Mononuclear cell (primary cell): ENCODE measurements around the gene NR1H3. TPM values are rescaled to one million over a fixed set of nuclear protein-coding genes. Genes with fewer than 3 reads are reported as not detected.
A peak's percentile ranks its signal among the peaks of the same experiment; 100 is the strongest.

Experiments
- H3K27me3 ChIP-seq: 2 replicates; pipeline ENCODE4 v1.6.0; 2011; ENCODE audit warnings: low read length, control low read depth; ENCODE audit not compliant: insufficient read depth
- H3K4me1 ChIP-seq: 2 replicates; pipeline ENCODE4 v1.5.1; 2011; ENCODE audit warnings: mild to moderate bottlenecking, low read length, control low read depth; ENCODE audit not compliant: insufficient read depth
- H3K4me3 ChIP-seq: 2 replicates; pipeline ENCODE4 v1.5.1; 2011; ENCODE audit warnings: mild to moderate bottlenecking, low read length, moderate library complexity
- H3K9me3 ChIP-seq: 2 replicates; pipeline ENCODE4 v1.5.1; 2011; ENCODE audit warnings: low read depth, mild to moderate bottlenecking, control low read depth, low read length
- total RNA-seq: library from RNA; depleted of rRNA; stranded (reverse); fragments of >200 nt; gene quantifications from one replicate; pipeline ENCODE4 v1.2.3, GENCODE V29; 2012

The NR1H3 gene
- total RNA-seq, 1 donor, result 1.4 TPM

- Histone ChIP-seq H3K27me3 (no peaks in the 10 kb centered on the region), H3K9me3 (no peaks in the 10 kb centered on the region), H3K4me3 (no peak overlapping the region), H3K4me1 (peaks cover 35% of the 10 kb centered on the region)
These were observed 1.4 kb upstream of the NR1H3 start for GRCh38 chr11:47256374-47256773.

- no peak overlapping the region for H3K4me3 ChIP-seq
- no peaks in the 10 kb centered on the region for H3K27me3 ChIP-seq
- H3K4me1 ChIP-seq, result peaks cover 35% of the 10 kb centered on the region
- H3K9me3 ChIP-seq, result no peaks in the 10 kb centered on the region
These were observed 649 bp upstream of the NR1H3 start for GRCh38 chr11:47257177-47257516.

GRCh38 chr11:47258317-47258902, 614 bp downstream of the NR1H3 start:
- H3K27me3 ChIP-seq, result no peaks in the 10 kb centered on the region
- no peak overlapping the region for H3K4me3 ChIP-seq
- no peaks in the 10 kb centered on the region for H3K9me3 ChIP-seq
- peaks cover 35% of the 10 kb centered on the region for H3K4me1 ChIP-seq

GRCh38 chr11:47259232-47259977, 1.6 kb downstream of the NR1H3 start:
- Histone ChIP-seq H3K4me3 (no peak overlapping the region), H3K27me3 (no peaks in the 10 kb centered on the region), H3K9me3 (no peaks in the 10 kb centered on the region), H3K4me1 (peaks cover 27% of the 10 kb centered on the region)

- Histone ChIP-seq H3K9me3 (no peaks in the 10 kb centered on the region), H3K4me3 (no peak overlapping the region), H3K27me3 (no peaks in the 10 kb centered on the region), H3K4me1 (peaks cover 20% of the 10 kb centered on the region)
These were observed 2.6 kb downstream of the NR1H3 start for GRCh38 chr11:47260366-47260765.

GRCh38 chr11:47261291-47261800, 3.5 kb downstream of the NR1H3 start:
- Histone ChIP-seq H3K4me1 (peaks cover 28% of the 10 kb centered on the region), H3K9me3 (no peaks in the 10 kb centered on the region), H3K27me3 (no peaks in the 10 kb centered on the region), H3K4me3 (no peak overlapping the region)

- Histone ChIP-seq H3K27me3 (no peaks in the 10 kb centered on the region), H3K4me3 (no peak overlapping the region), H3K4me1 (peaks cover 35% of the 10 kb centered on the region), H3K9me3 (no peaks in the 10 kb centered on the region)
These were observed 6.3 kb downstream of the NR1H3 start for GRCh38 chr11:47264119-47264518.

- Histone ChIP-seq H3K27me3 (no peaks in the 10 kb centered on the region), H3K9me3 (no peaks in the 10 kb centered on the region), H3K4me3 (no peak overlapping the region), H3K4me1 (peaks cover 35% of the 10 kb centered on the region)
These were observed 6.7 kb downstream of the NR1H3 start for GRCh38 chr11:47264521-47264920.

GRCh38 chr11:47267876-47268275, 10.1 kb downstream of the NR1H3 start:
- Histone ChIP-seq H3K4me1 (peaks cover 56% of the 10 kb centered on the region), H3K27me3 (no peaks in the 10 kb centered on the region), H3K9me3 (no peaks in the 10 kb centered on the region), H3K4me3 (no peak overlapping the region)

- Histone ChIP-seq H3K9me3 (no peaks in the 10 kb centered on the region), H3K4me3 (peak overlapping the region; percentile 59), H3K27me3 (no peaks in the 10 kb centered on the region), H3K4me1 (peaks cover 59% of the 10 kb centered on the region)
These were observed 10.7 kb downstream of the NR1H3 start for GRCh38 chr11:47268448-47269001.

GRCh38 chr11:47269002-47269828, 11.4 kb downstream of the NR1H3 start:
- H3K9me3 ChIP-seq, result no peaks in the 10 kb centered on the region
- peaks cover 59% of the 10 kb centered on the region for H3K4me1 ChIP-seq
- H3K27me3 ChIP-seq, result no peaks in the 10 kb centered on the region
- peak overlapping the region; percentile 59 for H3K4me3 ChIP-seq

GRCh38 chr11:47269829-47270305, 12.1 kb downstream of the NR1H3 start, which contains the start of gene MADD:
TSS of gene MADD (plus strand) at chr11:47270133.
- Histone ChIP-seq H3K9me3 (no peaks in the 10 kb centered on the region), H3K27me3 (no peaks in the 10 kb centered on the region), H3K4me1 (peaks cover 59% of the 10 kb centered on the region), H3K4me3 (peak within 1 kb of the TSS; percentile 59)

- H3K4me1 ChIP-seq, result peaks cover 54% of the 10 kb centered on the region
- peak overlapping the region; percentile 59 for H3K4me3 ChIP-seq
- no peaks in the 10 kb centered on the region for H3K27me3 ChIP-seq
- no peaks in the 10 kb centered on the region for H3K9me3 ChIP-seq
These were observed 12.8 kb downstream of the NR1H3 start for GRCh38 chr11:47270331-47271271.

GRCh38 chr11:47271328-47271727, 13.5 kb downstream of the NR1H3 start:
- peaks cover 48% of the 10 kb centered on the region for H3K4me1 ChIP-seq
- no peaks in the 10 kb centered on the region for H3K27me3 ChIP-seq
- peak overlapping the region; percentile 52 for H3K4me3 ChIP-seq
- no peaks in the 10 kb centered on the region for H3K9me3 ChIP-seq
